ENCODE results near the gene MTRR. TPM values are rescaled to one million over a fixed set of nuclear protein-coding genes. Genes with fewer than 3 reads are reported as not detected.

The MTRR gene
- total RNA-seq, 1 experiment from 2014 or later, result 46.9 TPM

- 0 out of 2 replicates have a peak within 1 kb of the TSS, but pooled peaks have one; percentile 53 for H3K27ac Mint-ChIP-seq
- CTCF ChIA-PET, result interaction anchor here (0.6 to 2.6 kb wide), 17 partner anchors 10 to 1216 kb away, joined by 3 to 28 read pairs (median 4); partner anchors contain the start of genes FASTKD3 and MTRR
- TF ChIP-seq FOXP4 (CRISPR knock-in tag; IDR thresholded peaks at IDR 0.05) (peak; percentile 54; the same call in 1 of the 2 replicates), ZNF263 (CRISPR knock-in tag; IDR thresholded peaks at IDR 0.05; ENCODE audit: low read depth) (peak; percentile 36; the same call in 1 of the 2 replicates), HMGXB4 (CRISPR knock-in tag; IDR thresholded peaks at IDR 0.05) (peak; percentile 76; the same call in 1 of the 2 replicates), ZBTB21 (CRISPR knock-in tag; IDR thresholded peaks at IDR 0.05; ENCODE audit: borderline replicate concordance) (0 out of 2 replicates have a peak, but pooled peaks have one; percentile 31), ZNF512 (CRISPR knock-in tag; IDR thresholded peaks at IDR 0.05; ENCODE audit: borderline replicate concordance) (no peak), TEAD1 (CRISPR knock-in tag; IDR thresholded peaks at IDR 0.05) (0 out of 2 replicates have a peak, but pooled peaks have one; percentile 15), SP1 (CRISPR knock-in tag; conservative IDR thresholded peaks at IDR 0.05) (peak; percentile 37; the same call in 1 of the 2 replicates), E2F5 (CRISPR knock-in tag; IDR thresholded peaks at IDR 0.05) (0 out of 2 replicates have a peak, but pooled peaks have one; percentile 41), CBFB (CRISPR knock-in tag; IDR thresholded peaks at IDR 0.05; ENCODE audit: low read depth) (0 out of 2 replicates have a peak, but pooled peaks have one; percentile 33), ZNF121 (CRISPR knock-in tag; IDR thresholded peaks at IDR 0.05) (no peak), RORB (CRISPR knock-in tag; IDR thresholded peaks at IDR 0.05) (no peak), RELA (CRISPR knock-in tag; IDR thresholded peaks at IDR 0.05; ENCODE audit: borderline replicate concordance) (no peak), ATF3 (CRISPR knock-in tag; conservative IDR thresholded peaks at IDR 0.05) (no peak)
- DNase-seq (ENCODE audit: low spot score) (peak; percentile 91), ATAC-seq (peak; percentile 76)
- no peaks in the 10 kb centered on the region for H3K36me3 Mint-ChIP-seq
- H3K4me3 Mint-ChIP-seq, result peak within 1 kb of the TSS; percentile 82
- peaks cover 65% of the 10 kb centered on the region for H3K27me3 Mint-ChIP-seq (ENCODE audit: low read depth)
- H3K9me3 Mint-ChIP-seq, result peaks cover 13% of the 10 kb centered on the region
- POLR2A ChIA-PET, result interaction anchor here (0.7 to 1.3 kb wide), 2 partner anchors 18 to 35 kb away, joined by 3 to 4 read pairs; partner anchors contain the start of genes FASTKD3 and MTRR
- peaks cover 7% of the 10 kb centered on the region for H3K4me1 Mint-ChIP-seq
These were observed 18.3 kb upstream of the MTRR start, which contains the start of gene CFAP90 for GRCh38 chr5:7850395-7851239. Gene CFAP90 (minus strand): TSS chr5:7851133. CDS start chr5:7851021, 112 bp downstream.

GRCh38 chr5:7851240-7851592 lies 17.7 kb upstream of the MTRR start:
- peaks cover 7% of the 10 kb centered on the region for H3K4me1 Mint-ChIP-seq
- POLR2A ChIA-PET, result interaction anchor here (0.7 to 1.3 kb wide), 2 partner anchors 17 to 36 kb away, joined by 3 to 4 read pairs; partner anchors contain the start of genes FASTKD3 and MTRR
- 0 out of 2 replicates have a peak overlapping the region, but pooled peaks have one; percentile 53 for H3K27ac Mint-ChIP-seq
- no peak for TF ChIP-seq HMGA2 (CRISPR knock-in tag; IDR thresholded peaks at IDR 0.05)
- no peak for TF ChIP-seq ZNF671 (CRISPR knock-in tag; IDR thresholded peaks at IDR 0.05)
- TF ChIP-seq ZNF121 (CRISPR knock-in tag; IDR thresholded peaks at IDR 0.05), result no peak
- TF ChIP-seq FOXP4 (CRISPR knock-in tag; IDR thresholded peaks at IDR 0.05), result no peak
- TF ChIP-seq SP1 (CRISPR knock-in tag; conservative IDR thresholded peaks at IDR 0.05), result no peak
- TF ChIP-seq MYBL2 (CRISPR knock-in tag; IDR thresholded peaks at IDR 0.05), result no peak
- TF ChIP-seq GRHL2 (CRISPR knock-in tag; IDR thresholded peaks at IDR 0.05; ENCODE audit: insufficient replicate concordance, severe bottlenecking), result no peak
- no peak for TF ChIP-seq ZNF396 (CRISPR knock-in tag; IDR thresholded peaks at IDR 0.05; ENCODE audit: borderline replicate concordance)
- no peak for TF ChIP-seq ZNF317 (CRISPR knock-in tag; IDR thresholded peaks at IDR 0.05; ENCODE audit: borderline replicate concordance, low read depth)
- no peak for TF ChIP-seq USF1 (CRISPR knock-in tag; IDR thresholded peaks at IDR 0.05)
- no peaks in the 10 kb centered on the region for H3K36me3 Mint-ChIP-seq
- peaks cover 62% of the 10 kb centered on the region for H3K27me3 Mint-ChIP-seq (ENCODE audit: low read depth)
- ATAC-seq (no peak), DNase-seq (ENCODE audit: low spot score) (no peak)
- CTCF ChIA-PET, result interaction anchor here (1.0 to 2.6 kb wide), 8 partner anchors 9 to 1032 kb away, joined by 3 to 28 read pairs (median 9); partner anchors contain the start of genes FASTKD3 and MTRR
- peaks cover 13% of the 10 kb centered on the region for H3K9me3 Mint-ChIP-seq
- peak overlapping the region; percentile 80 for H3K4me3 Mint-ChIP-seq

Data from WTC11 (cell line).